Measurements from ENCODE around the gene PTPN5.

DNA sequence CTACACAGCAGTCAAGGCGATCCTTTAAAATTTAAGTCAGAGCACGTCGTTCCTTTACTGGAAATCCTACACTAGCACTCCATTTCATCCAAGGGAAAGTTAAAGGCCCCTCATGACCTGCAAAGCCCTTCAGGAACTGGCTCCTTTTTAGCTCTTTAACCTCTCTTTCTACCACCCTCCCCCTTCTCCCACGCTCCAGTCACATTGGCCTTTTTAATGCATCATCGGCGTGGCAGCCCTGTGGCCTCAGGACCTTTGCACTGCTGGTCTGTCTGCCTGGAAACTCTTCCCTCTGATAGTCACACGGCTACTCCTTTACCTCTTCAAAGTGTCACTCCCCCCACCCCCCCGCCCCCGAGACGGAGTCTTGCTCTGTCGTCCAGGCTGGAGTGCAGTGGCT is 1.2 kb upstream of the PTPN5 start:
- TF ChIP-seq, protein P1, sequence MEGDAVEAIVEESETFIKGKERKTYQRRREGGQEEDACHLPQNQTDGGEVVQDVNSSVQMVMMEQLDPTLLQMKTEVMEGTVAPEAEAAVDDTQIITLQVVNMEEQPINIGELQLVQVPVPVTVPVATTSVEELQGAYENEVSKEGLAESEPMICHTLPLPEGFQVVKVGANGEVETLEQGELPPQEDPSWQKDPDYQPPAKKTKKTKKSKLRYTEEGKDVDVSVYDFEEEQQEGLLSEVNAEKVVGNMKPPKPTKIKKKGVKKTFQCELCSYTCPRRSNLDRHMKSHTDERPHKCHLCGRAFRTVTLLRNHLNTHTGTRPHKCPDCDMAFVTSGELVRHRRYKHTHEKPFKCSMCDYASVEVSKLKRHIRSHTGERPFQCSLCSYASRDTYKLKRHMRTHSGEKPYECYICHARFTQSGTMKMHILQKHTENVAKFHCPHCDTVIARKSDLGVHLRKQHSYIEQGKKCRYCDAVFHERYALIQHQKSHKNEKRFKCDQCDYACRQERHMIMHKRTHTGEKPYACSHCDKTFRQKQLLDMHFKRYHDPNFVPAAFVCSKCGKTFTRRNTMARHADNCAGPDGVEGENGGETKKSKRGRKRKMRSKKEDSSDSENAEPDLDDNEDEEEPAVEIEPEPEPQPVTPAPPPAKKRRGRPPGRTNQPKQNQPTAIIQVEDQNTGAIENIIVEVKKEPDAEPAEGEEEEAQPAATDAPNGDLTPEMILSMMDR (IDR thresholded peaks at IDR 0.05; ENCODE audit: borderline replicate concordance, extremely low read depth, low read length, poor library complexity, severe bottlenecking): no peak
- no peak for TF ChIP-seq EZH2 (IDR thresholded peaks at IDR 0.05; ENCODE audit: borderline replicate concordance, low read depth, low read length, severe bottlenecking)

Measured in DND-41 (cell line).